HG03025 (cell line): Measurements from ENCODE around the gene TMEM182.

Experiments
- ATAC-seq: cut with Tn5 transposase; IDR thresholded peaks from one replicate; pipeline ENCODE4 v1.9.1; 2021; ENCODE audit warnings: mild to moderate bottlenecking, moderate library complexity; ENCODE audit not compliant: unreplicated experiment, low FRiP score

Gene TMEM182, protein sequence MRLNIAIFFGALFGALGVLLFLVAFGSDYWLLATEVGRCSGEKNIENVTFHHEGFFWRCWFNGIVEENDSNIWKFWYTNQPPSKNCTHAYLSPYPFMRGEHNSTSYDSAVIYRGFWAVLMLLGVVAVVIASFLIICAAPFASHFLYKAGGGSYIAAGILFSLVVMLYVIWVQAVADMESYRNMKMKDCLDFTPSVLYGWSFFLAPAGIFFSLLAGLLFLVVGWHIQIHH

DNA sequence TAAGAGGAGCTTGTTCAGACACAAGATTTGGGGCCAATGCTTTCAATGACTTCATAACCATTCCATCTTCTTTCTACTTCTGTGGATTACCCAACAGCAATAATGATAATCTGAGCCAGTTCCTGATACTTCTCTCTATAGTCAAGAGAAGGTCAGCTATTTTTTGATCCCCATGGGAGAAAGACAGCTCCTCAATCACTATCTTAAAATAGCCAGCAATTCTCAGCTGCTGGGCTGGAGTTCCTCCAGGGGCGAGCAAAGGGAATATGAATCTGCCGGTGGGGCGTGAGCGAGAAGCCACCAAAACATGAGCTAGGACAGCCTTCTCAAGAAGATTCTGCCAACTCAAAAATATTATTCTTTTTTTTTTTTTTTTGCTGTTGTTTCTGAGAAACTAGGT lies at the start of gene TMEM182:
Gene TMEM182 (plus strand): TSS at position 269 of the 400 bp plus-strand sequence. CDS start 187 bp downstream, outside the sequence.
- ATAC-seq = no peak

DNA sequence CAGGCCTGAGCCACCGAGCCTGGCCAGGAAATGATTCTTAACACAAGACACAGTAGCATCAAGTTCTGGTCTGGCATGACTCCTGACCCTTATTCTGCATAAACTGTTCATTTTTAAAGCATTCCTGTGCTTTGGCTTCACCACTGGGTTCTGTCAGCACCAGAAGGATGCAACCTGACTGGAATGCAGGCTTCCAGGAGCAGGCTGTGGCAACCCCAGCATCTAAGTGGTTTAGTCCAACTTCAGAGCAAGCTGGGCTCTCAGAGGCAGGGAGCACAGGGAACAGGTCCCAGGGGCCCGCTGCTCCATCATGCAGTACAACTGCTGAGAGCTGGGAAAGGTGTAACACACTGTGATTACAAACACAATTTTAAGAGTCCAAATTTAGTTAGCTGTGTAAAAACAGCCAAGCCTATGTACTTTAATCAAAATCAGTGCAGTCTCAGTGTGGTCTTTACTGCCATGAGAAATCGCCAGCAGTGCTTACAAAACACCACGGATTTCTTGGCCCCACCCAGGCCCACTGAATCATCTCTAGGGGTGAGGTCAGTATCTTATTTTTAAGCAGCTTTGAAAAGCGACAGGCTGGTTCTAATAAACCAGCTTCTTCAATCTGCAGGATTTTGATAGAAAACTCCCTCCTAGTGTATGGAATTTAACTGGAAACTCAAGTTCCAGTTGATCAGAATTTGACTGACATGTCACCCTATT lies 44.4 kb upstream of the TMEM182 start:
- ATAC-seq = no peak

DNA sequence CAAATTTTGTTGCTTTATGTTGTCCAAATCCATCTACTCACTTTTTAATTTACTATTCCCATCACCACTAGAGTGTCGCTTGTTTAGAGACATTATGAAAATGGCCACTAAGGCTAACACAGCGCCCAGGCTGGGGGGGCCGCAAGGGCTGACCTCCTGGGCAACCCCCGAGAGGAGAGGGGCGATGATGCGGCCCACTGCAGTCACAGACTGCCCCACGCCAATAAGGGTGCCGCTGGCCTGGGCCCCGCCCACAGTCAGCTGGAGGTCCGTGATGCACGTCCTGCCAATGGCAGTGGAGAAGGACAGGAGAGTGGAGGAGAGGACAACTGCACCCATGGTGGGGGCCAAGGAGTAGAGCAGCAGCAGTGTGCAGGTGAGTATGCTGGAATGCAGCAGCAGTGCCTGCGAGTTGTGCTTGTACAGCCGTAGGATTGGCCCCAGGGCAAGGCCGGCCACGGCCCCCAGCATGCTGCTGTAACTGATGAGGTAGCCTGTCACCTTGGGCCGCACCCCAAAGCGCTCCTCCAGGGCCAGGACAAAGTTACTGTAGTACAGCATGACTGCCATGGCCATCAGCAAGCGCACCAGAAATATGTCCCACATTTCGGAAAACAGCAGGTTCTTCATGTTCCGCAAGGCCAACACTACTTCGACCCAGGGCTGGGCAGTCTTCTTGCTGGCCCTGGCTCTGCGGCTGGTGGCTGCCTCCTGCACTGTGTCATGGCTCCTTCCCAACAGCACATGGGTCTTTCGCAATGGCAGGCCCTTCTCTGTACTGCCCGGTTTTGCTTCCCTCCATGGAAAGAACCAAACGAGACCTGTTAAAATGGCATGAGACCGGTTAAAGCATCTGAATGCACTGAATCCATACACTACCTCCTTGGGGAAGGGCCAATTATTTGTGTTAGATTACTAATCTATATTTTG lies 43.2 kb upstream of the TMEM182 start:
- ATAC-seq = no peak

DNA sequence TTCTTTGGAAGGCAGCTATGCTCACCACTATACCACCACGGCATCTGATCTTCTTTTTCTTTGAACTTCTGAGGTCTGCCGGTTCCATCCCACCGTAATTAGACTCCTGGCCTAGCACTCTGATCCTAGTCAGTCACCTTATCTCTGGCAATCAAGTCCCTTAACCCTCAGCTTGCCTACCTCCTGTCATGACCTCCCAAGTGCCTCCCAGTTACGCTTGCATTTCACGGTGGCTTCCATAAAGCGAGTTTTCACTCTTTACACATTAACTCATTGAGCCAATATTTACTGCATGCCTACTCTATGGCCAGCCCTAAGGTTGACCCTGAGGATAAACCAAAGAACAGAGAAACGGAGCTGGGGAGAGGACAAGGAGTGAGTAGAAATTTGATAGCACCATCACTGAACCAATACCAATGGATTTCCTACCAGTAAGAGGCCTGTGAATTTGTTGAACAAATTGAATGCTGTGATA lies 37.8 kb upstream of the TMEM182 start:
- no peak for ATAC-seq

DNA sequence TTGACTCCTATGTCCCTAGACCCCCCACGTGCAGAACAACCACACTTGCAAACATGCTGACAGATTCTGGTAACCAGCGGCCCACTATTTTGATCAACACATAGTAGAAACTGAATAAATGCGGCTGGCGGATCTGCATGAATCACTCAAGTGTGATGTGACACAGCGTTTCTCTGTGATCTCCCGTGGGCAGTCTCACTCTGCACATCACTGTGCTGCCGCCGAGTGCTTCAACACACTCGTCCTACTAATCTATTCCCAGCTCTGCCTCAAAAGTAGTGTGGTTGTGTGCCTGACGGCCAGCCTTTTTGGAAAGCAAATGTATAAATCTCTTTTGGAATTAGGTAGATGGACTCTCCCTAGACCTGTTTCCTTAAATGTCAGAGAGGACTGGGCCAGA lies 37.3 kb upstream of the TMEM182 start:
- ATAC-seq = no peak

DNA sequence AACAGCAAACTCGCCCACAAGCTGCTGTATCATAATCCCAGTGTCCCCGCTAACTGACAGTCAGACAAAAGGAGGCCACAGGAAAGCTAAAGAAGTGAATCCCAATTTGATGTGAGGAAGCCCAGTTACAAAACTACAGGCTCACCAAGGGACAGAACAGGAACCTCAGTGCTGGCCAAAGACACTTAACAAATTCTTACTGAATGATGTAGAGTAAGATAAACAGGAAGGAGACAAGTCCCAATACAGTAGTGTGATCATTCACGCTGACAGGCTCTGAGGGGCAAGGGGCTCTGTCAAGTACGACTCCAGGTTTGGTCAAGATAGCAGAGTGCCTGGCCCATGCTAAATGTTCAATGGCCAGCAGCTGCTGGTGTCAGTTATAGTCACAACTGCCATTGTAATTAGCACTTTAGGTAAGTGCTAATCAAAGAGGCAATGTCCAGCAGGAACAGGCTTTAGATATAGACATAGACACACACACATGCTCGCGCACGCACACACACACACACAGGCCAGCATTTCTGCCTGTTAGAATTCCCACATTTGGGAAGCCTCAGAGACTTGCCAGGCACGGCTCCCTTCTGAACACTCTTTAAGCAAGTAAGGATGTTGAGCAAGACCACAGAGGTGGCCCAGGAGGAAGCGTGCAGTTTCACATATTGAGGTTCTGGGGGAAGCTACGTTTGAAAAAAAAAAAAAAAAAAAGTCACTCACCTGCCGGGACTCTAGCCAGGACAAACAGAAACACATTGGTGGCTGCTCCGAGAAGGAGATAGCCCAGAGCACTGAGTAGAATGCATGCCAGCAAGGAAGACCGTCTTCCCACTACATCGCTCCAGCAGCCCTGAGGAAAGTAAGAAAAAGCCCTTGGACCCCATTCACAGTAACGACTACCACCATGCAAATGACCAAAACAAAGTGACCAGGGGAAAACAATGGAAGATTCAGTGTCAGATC lies 35.4 kb upstream of the TMEM182 start:
- no peak for ATAC-seq

DNA sequence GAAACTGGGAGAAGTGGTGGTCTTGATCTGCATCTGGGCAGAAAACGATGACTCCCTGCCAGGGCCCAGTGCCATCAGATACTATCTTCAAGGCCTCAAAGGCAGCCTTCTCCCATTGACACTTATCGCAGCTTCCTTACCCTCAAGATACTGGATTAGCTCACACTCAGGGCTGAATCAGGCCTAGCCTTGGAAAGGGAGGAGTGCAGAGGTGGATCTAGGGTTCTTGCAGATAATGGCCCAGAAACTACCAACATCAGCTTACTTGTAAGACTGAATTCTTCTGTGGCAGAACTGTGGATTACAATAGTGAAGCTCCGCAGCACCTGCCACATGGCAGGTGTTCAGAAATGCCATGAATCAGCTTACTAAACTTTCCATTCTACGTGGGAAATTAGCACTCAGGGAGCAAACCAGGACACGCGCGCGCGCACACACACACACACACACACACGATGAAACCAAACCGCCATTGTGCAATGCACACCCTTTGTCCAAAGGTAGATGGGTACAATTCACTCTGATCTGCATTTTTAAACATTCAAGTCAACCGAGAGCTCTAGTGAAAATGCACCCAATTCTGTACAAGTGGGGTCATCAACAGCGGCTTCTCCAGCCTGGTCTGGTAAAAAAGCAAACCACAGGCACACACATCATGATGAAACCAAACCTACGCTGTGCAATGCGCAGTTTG lies 26.3 kb upstream of the TMEM182 start:
- ATAC-seq = no peak

DNA sequence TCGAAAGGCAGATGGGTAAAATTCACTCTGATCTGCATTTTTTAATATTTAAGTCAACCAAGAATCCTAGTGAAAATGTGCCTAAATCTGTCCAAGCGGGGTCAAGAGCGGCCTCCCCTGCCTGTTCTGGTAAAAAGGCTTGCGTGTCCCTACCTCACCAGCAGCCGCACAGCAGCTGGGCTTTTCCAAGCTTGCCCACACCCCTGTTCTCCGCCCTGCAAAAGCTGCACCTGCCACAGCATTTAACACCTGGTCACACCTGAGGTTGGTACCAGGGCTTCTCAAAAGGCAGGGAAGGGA lies 25.8 kb upstream of the TMEM182 start:
- peak; percentile 13 for ATAC-seq

DNA sequence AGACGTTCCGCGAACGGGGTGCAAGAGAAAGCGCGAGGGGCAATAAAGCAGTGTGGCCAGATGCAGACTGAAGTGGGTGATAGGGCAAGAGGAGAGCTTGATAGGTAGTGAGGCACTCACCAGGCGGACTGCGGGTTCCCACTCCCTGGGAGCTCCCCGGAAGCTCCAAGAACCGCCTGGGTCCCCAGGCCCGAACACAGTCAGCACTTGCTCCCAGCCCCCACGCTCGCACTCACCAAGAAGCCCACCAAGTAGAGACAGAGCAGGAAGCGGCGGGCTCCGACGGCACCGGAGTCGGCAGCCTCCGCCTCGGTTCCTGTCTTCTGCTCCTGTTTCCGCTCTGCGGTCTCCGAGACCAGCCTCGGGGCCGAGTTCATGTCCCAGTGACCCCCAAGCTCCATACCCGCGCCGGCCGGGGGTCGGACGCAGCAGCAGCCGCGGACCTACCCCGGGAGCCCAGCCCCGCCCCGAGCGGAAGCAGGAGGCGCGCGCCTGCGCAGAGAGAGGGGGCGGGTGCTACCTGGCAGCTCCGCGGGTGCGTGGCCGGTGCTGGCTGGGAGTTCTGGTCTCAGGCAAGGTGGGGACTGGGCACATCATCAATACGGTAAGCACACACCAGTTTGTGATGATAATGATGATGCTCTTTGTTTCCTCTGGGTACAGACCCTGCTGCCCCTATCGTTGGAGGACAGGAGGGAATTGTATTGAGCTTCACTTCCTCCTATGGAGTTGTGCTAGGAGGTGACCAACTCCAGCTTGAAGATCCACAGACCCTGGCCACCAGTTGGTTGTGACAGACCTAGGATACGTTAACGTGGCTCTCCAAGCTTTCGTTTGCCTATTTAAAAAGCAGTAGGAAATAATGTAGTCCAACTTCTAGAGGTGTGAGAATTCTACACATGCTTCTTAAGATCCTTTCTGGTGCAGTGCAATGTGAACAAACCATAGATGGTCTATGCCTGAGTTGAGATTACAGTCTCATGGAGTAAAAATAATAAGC lies 25.1 kb upstream of the TMEM182 start:
- peak; percentile 95 for ATAC-seq

DNA sequence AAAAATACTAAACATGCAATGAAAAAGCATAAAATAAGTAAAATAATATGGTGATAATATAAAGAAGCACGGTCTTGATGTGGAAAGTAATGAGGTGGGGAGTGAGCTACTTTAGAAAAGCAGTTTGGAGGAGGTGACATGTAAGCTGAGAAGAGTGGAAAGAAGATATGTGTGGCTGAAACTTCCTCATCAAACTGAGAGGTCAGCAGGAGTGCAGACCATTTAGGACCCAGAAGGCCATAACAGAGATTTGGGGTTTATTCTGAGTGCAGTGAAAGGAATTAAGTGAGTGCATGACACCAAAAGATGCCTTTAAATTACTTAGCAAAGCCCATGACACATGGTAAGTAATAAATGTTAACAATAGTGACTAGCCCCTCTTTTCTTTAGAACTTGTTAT lies 24.4 kb upstream of the TMEM182 start:
- ATAC-seq = peak; percentile 32

DNA sequence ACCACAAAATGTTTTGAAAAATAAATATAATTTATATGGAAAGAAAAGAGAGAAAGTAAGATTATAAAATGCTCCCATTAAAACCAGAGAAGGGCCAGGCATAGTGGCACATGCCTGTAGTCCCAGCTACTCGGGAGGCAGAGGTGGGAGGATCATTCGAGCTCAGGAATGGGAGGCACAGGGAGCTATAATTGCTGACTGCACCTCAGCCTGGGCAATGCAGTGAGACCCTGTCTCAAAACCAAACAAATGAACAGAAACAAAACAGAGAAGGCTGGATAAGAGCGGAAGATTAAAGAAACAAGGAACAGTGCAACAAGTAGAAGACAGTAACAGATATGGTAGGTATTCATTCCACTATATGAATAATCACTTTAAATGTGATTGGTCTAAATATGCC lies 18.6 kb upstream of the TMEM182 start:
- no peak for ATAC-seq

DNA sequence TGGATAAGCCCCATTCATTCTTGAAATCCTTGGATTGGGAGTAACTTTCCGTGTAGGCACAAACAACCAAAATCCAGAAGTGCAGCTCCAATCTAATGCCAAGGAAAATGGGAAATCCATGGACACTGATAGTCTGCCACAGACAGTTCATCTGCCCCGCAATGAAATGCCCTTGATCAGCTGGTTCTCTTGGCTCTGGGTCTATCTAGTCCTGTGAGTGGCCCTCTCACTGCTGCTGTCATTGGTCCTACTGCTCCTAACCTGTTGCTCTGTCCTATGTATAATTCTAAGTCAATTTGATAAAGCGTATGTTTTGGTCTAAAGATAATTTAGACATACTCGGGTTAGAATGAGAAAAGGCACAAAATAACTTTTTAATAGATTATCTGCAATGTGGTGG lies 13.7 kb upstream of the TMEM182 start:
- no peak for ATAC-seq

DNA sequence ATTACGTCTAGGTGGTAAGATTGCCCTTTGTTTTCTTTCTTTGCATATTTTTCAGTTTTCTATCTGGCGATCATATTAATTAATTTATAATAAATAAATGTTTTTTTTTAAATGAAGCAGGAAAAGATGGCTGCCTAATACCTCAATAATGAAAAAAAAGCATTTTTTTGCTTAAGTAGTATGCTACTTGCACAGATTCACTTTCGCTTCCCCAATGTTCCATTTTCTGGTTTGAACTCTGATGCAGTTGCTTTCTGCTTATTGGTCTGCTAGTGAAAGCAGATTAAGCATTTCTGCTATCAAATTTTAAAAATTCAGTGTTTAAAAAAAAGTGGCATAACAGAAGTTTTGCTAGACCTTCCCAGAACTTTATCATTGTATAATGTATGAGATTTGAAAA lies 11.9 kb upstream of the TMEM182 start:
- ATAC-seq = peak; percentile 78

DNA sequence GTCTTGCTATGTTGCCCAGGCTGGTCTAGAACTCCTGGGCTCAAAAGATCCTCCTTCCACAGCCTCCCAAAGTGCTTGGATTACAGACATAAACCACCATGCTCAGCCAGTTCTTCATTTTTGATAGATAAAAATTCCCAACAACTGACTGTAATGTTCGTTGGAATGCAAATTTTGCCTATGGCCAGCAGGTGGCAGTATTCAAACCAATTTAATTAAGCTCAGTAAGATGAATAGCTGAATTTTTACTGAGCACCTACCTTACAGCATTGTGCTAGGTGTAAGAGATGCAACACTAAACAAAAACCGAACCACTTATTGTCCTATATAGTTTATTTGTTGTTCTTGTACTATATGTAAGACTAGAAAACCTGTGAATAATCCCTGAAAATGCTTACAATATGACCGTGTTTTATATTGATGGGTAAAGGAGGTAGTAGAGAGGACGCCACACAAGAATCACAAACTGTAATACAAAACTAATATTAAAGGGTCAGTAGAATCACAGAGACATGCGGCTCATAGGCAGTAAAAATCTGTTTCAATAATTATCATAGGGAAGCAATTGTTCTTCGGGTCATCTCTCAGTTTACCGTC lies 8.2 kb upstream of the TMEM182 start:
- ATAC-seq = no peak

DNA sequence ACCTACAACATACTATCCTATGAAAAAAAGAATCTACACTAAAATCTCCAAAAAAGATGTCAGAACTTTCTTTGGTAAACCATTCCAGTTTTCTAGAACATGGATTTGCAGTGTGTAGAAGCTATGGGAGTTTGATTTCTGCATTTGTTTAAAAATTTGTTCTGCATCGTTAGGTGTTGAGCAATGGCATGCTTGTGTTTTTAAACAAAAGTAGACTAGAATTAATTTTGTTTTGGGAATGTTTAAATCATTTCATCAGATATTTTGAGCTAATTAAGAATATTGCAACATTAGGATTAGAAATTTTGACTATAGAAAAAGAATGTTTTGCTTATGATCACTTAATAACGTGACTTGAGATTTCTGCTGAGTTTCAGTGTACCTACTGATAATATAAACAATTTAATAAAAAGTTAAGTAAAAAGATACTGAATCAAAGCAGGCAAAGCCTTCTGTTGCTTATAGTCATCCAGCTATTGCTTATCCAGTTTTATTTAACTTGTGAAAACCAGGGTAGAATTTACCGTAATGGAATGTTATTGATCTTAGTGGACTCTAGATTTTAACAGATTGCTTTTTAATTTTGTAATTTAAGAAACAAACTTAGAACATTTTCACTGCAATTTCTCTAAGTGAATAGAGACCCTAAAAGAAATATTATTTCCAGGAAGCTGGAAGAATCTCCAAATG lies 7.2 kb upstream of the TMEM182 start:
- ATAC-seq = no peak

DNA sequence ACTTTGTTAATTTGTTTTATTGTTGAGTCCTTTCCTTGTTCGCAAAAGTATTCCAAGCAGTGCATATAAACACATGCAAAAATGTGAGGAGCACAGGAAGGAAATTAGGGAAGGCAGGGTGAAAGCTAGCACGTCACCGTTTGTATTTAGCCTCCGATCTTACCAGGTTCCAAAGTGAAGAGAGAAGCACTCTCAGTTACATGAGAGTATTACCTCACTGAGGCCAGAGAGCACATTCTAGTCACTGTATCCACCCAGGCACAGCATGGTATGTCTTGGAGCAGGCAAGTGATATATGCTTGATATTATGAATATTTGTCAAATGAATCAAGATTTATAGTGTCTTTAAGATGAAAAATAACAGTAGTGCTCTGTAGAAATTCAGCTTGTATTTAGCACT lies 6.5 kb upstream of the TMEM182 start:
- ATAC-seq = no peak

DNA sequence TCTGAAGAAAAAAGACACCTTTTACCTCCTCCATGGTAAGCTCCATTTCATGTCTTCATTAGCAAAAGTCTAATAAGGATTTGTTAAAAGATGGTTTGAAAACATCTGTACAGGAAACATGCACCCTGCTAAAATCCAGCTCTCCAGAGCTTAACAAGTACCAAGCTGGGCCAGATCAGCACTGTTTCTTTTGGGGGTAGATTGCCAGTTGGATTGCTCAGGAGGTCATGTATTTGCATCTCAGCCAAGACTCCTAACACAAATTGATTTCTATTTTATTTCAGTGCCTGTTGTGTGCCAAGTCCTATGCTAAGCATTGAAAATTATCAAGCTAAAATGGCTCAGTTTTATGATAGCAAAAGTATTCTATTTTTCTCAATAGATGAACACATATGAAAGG lies 3.4 kb upstream of the TMEM182 start:
- no peak for ATAC-seq
